ENCODE data around the gene HS3ST5.
"Not testable (repeated sequence)": the region's sequence is repeated elsewhere in the genome, so short reads cannot be mapped to it uniquely, and the experiment has no call there.

Gene HS3ST5

DNA sequence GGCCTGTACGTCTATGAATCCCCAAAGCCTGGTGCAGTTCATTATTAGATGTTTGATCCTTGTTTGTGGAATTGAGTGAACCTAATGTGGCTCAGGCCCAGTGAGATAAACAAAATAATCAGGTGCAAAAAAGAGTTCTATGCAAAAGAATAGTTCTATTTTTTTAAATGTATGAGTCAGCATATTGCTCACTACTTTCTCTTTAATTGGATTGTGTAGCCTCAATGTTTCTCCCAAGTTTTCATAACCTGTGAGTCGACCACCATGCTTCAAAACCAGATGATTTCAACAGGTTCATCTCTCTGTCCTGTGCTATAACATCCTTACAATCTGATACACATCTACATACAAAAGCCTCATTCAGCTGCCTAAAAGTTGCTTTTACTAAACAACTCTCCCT, 255.3 kb downstream of the HS3ST5 start:
- DNase-seq (ENCODE audit: low read depth): no peak
- TF ChIP-seq, protein P1, sequence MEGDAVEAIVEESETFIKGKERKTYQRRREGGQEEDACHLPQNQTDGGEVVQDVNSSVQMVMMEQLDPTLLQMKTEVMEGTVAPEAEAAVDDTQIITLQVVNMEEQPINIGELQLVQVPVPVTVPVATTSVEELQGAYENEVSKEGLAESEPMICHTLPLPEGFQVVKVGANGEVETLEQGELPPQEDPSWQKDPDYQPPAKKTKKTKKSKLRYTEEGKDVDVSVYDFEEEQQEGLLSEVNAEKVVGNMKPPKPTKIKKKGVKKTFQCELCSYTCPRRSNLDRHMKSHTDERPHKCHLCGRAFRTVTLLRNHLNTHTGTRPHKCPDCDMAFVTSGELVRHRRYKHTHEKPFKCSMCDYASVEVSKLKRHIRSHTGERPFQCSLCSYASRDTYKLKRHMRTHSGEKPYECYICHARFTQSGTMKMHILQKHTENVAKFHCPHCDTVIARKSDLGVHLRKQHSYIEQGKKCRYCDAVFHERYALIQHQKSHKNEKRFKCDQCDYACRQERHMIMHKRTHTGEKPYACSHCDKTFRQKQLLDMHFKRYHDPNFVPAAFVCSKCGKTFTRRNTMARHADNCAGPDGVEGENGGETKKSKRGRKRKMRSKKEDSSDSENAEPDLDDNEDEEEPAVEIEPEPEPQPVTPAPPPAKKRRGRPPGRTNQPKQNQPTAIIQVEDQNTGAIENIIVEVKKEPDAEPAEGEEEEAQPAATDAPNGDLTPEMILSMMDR (IDR thresholded peaks at IDR 0.05; ENCODE audit: control insufficient read depth, insufficient read depth, low read depth, low read length, missing control alignments): no peak
- H3K4me3 ChIP-seq (ENCODE audit: control insufficient read depth, low read depth, low read length): no peak overlapping the region

DNA sequence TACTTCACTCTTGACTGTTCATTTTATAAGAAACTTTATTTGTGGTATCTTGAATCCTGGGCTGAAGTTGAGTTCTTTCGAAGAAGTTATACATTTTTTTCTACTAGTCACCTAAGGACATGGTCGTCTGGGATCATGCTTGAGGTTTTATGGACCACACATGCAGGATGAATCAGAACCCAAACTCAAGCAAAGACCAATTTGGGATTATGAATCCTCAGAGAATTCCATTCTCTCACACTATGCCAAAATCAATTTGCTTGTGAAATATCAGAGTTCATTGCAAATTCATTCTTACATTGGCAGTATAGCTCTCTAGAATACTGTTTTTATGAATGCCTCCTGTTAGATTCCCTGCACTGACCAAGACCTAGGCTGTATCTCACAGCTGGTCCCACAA, 257.6 kb downstream of the HS3ST5 start:
- TF ChIP-seq, protein P1 (IDR thresholded peaks at IDR 0.05; ENCODE audit: control insufficient read depth, insufficient read depth, low read depth, low read length, missing control alignments): no peak
- H3K4me3 ChIP-seq (ENCODE audit: control insufficient read depth, low read depth, low read length): no peak overlapping the region
- DNase-seq (ENCODE audit: low read depth): peak; percentile 87

- H3K4me3 ChIP-seq (ENCODE audit: control insufficient read depth, low read depth, low read length): no peak overlapping the region
- TF ChIP-seq, protein P1 (IDR thresholded peaks at IDR 0.05; ENCODE audit: control insufficient read depth, insufficient read depth, low read depth, low read length, missing control alignments): no peak
- no peak for DNase-seq (ENCODE audit: low read depth)
These were observed 258.4 kb downstream of the HS3ST5 start for GRCh38 chr6:114084327-114084890.

DNA sequence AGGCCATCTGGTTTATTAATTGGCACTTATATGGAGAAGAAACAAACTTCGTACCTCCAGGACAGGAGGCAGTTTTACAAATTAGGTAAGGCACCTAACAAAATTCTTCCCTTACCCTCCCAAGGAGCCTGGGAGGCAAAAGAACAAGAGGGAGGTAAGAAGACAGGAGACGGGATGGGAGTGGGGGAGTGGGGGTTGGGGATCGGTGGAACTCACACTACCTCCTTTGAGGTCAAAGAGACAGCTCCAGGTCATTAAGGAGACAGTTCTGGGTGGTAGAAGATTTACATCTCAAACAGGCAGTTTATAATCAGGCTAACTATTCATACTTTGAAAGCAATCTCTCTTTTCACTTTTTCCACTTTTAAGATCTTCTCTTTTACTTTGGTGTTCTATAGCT, 259.6 kb downstream of the HS3ST5 start:
- no peak overlapping the region for H3K4me3 ChIP-seq (ENCODE audit: control insufficient read depth, low read depth, low read length)
- DNase-seq (ENCODE audit: low read depth): no peak
- TF ChIP-seq, protein P1 (IDR thresholded peaks at IDR 0.05; ENCODE audit: control insufficient read depth, insufficient read depth, low read depth, low read length, missing control alignments): no peak

DNA sequence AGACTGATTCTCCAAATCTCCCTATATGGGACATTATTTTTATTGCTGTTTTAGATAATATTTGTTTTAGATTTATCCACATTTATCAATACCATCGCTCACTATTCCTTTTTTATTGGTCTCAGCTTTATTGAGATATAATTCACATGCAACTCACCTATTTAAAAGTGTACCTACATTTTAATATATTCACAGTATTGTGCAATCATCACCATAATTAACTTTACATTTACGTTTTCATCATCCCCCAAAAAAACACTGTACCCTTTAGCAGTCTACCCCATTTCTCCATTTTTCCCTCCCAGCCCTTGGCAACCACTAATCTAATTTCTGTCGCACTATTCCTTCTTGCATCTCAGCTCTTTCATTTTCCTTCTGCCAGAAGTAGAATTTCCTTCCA, 261.1 kb downstream of the HS3ST5 start:
- DNase-seq (ENCODE audit: low read depth): no peak
- no peak overlapping the region for H3K4me3 ChIP-seq (ENCODE audit: control insufficient read depth, low read depth, low read length)
- TF ChIP-seq, protein P1 (IDR thresholded peaks at IDR 0.05; ENCODE audit: control insufficient read depth, insufficient read depth, low read depth, low read length, missing control alignments): no peak

- TF ChIP-seq, protein P1 (IDR thresholded peaks at IDR 0.05; ENCODE audit: control insufficient read depth, insufficient read depth, low read depth, low read length, missing control alignments): no peak
- H3K4me3 ChIP-seq (ENCODE audit: control insufficient read depth, low read depth, low read length): no peak overlapping the region
- DNase-seq (ENCODE audit: low read depth): no peak
These were observed 261.8 kb downstream of the HS3ST5 start for GRCh38 chr6:114080891-114081510.

DNA sequence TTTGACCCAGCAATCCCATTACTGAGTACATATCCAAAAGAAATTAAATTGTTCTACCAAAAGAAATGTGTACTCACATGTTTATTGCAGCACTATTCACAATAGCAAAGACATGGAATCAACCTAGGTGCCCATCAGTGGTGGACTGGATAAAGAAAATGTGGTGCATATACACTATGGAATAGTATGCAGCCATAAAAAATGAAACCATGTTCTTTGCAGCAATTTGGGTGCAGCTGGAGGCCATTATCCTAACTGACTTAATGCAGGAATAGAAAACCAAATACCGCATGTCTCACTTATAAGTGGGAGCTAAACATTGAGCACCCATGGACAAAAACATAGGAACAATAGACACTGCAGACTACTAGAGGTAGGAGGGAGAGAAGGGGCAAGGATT, 262.4 kb downstream of the HS3ST5 start:
- not testable (repeated sequence) for H3K4me3 ChIP-seq (ENCODE audit: control insufficient read depth, low read depth, low read length); DNase-seq (ENCODE audit: low read depth)

Data from AG09309 (cell line).